ENCODE data around the gene BABAM2.

GRCh38 chr2:27890146-27890923, at the start of gene BABAM2, which contains the start of gene RBKS:
- TF ChIP-seq CTCF (IDR thresholded peaks at IDR 0.05; ENCODE audit: poor library complexity) (no peak), EZH2 (IDR thresholded peaks at IDR 0.05; ENCODE audit: borderline replicate concordance) (no peak), EZH2phosphoT487 (IDR thresholded peaks at IDR 0.05; ENCODE audit: low read depth, severe bottlenecking, unreplicated experiment) (no peak)

All from hepatocyte (in vitro differentiated cells).